HG02943 (cell line): ENCODE measurements around the gene AGL.
"Not testable (repeated sequence)": the region's sequence is repeated elsewhere in the genome, so short reads cannot be mapped to it uniquely, and the experiment has no call there.

Source experiments
- ATAC-seq: cut with Tn5 transposase; IDR thresholded peaks from one replicate; pipeline ENCODE4 v1.9.1; 2021; ENCODE audit warnings: mild to moderate bottlenecking, low read depth, moderate library complexity; ENCODE audit not compliant: unreplicated experiment

The AGL gene

GRCh38 chr1:99935534-99935933 is 85.4 kb downstream of the AGL start:
- no peak for ATAC-seq

- no peak for ATAC-seq
Observed at GRCh38 chr1:99936071-99936470, 85.9 kb downstream of the AGL start.

- no peak for ATAC-seq
Observed at GRCh38 chr1:99942723-99943122, 92.6 kb downstream of the AGL start.

GRCh38 chr1:99943223-99943794 is 93.1 kb downstream of the AGL start:
- no peak for ATAC-seq

- ATAC-seq = no peak
Observed at GRCh38 chr1:99944192-99944591, 94.0 kb downstream of the AGL start.

GRCh38 chr1:99945174-99945573 is 95.0 kb downstream of the AGL start:
- ATAC-seq = no peak

GRCh38 chr1:99950486-99950885 is 100.3 kb downstream of the AGL start:
- ATAC-seq = no peak

- no peak for ATAC-seq
Observed at GRCh38 chr1:99952522-99952921, 102.4 kb downstream of the AGL start.

GRCh38 chr1:99955375-99955774 is 105.2 kb downstream of the AGL start:
- ATAC-seq = no peak

- ATAC-seq = no peak
Observed at GRCh38 chr1:99956755-99957154, 106.6 kb downstream of the AGL start.

GRCh38 chr1:99957818-99958217 is 107.7 kb downstream of the AGL start:
- no peak for ATAC-seq

- ATAC-seq = not testable (repeated sequence)
Observed at GRCh38 chr1:99959189-99959705, 109.1 kb downstream of the AGL start.

- ATAC-seq = not testable (repeated sequence)
Observed at GRCh38 chr1:99960260-99960659, 110.1 kb downstream of the AGL start.

GRCh38 chr1:99963041-99963795 is 113.1 kb downstream of the AGL start:
- no peak for ATAC-seq

- no peak for ATAC-seq
Observed at GRCh38 chr1:99964806-99965205, 114.6 kb downstream of the AGL start.

- no peak for ATAC-seq
Observed at GRCh38 chr1:99965646-99966375, 115.7 kb downstream of the AGL start.

GRCh38 chr1:99968214-99968613 is 118.1 kb downstream of the AGL start:
- no peak for ATAC-seq

- ATAC-seq = peak; percentile 12
Observed at GRCh38 chr1:99969260-99969728, 119.1 kb downstream of the AGL start.

- ATAC-seq = peak; percentile 92
Observed at GRCh38 chr1:99969729-99970621, 119.8 kb downstream of the AGL start, which contains the start of gene SLC35A3. Gene SLC35A3, plus strand, starts transcription at chr1:99969996. Its CDS starts 23,559 bp downstream, at chr1:99993555.

- ATAC-seq = no peak
Observed at GRCh38 chr1:99970713-99971255, 120.6 kb downstream of the AGL start.
